Endothelial cell of umbilical vein (primary cell): ENCODE results near the gene TMPRSS11E.

Source experiments
- CTCF ChIP-seq, 2 donors: IDR thresholded peaks; 1 replicate in 1 of 2; 2 replicates in 1 of 2; pipeline ENCODE4 v1.5.1; 2011; ENCODE audit warnings: low read length in 2 of 2, mild to moderate bottlenecking in 2 of 2, moderate library complexity in 2 of 2, control low read depth in 1 of 2, inconsistent platforms in 1 of 2, low read depth in 1 of 2; ENCODE audit not compliant: insufficient read depth in 1 of 2; ENCODE audit errors: extremely low read depth in 1 of 2
- EZH2 ChIP-seq: IDR thresholded peaks from 2 replicates; pipeline ENCODE4 v1.6.1; 2012; ENCODE audit warnings: borderline replicate concordance, low read depth, mild to moderate bottlenecking, moderate library complexity, low read length, inconsistent platforms; ENCODE audit not compliant: severe bottlenecking
- GATA2 ChIP-seq: IDR thresholded peaks from 2 replicates; pipeline ENCODE4 v1.7.0; 2011; ENCODE audit warnings: low read depth, mild to moderate bottlenecking, moderate library complexity, mixed read lengths, low read length; ENCODE audit not compliant: insufficient read length, insufficient read depth
- JUN ChIP-seq: IDR thresholded peaks from 2 replicates; pipeline ENCODE4 v1.6.1; 2011; ENCODE audit warnings: borderline replicate concordance, low read depth; ENCODE audit not compliant: insufficient read length, insufficient read depth
- POLR2A ChIP-seq: IDR thresholded peaks from 2 replicates; pipeline ENCODE4 v1.6.1; 2012; ENCODE audit warnings: low read depth, mild to moderate bottlenecking, control low read depth, low read length
- POLR2AphosphoS5 ChIP-seq: IDR thresholded peaks from 2 replicates; pipeline ENCODE4 v1.6.1; 2012; ENCODE audit warnings: low read depth, mild to moderate bottlenecking, control low read depth, low read length, moderate library complexity; ENCODE audit not compliant: insufficient read depth

GRCh38 chr4:68461790-68462189 lies 14.5 kb downstream of the TMPRSS11E start:
- TF ChIP-seq CTCF (IDR thresholded peaks at IDR 0.05; ENCODE audit: extremely low read depth in 1 of 2, insufficient read depth in 1 of 2, low read depth in 1 of 2, low read length in 2 of 2): no peak
- no peak for TF ChIP-seq POLR2A
- no peak for TF ChIP-seq EZH2
- no peak for TF ChIP-seq POLR2AphosphoS5
- no peak for TF ChIP-seq JUN
- no peak for TF ChIP-seq GATA2
